HFFc6 (cell line): ENCODE measurements around the gene FBXW11. TPM values are rescaled to one million over a fixed set of nuclear protein-coding genes. Genes with fewer than 3 reads are reported as not detected.
"Not testable (repeated sequence)": the region's sequence is repeated elsewhere in the genome, so short reads cannot be mapped to it uniquely, and the experiment has no call there.

Experiments
- DNase-seq: peaks from one replicate; pipeline ENCODE4 v3.0.0-alpha.2; 2018
- H3K27ac Mint-ChIP-seq: 2 replicates; pipeline ENCODE4 v1.8.0; 2020; ENCODE audit warnings: mild to moderate bottlenecking, mixed read lengths
- H3K27me3 Mint-ChIP-seq: 2 replicates; pipeline ENCODE4 v1.8.0; 2021; ENCODE audit warnings: mild to moderate bottlenecking, moderate library complexity, mixed read lengths; ENCODE audit not compliant: insufficient read depth
- H3K36me3 Mint-ChIP-seq: 2 replicates; pipeline ENCODE4 v1.8.0; 2021; ENCODE audit warnings: low read depth, mixed read lengths
- H3K4me1 Mint-ChIP-seq: 2 replicates; pipeline ENCODE4 v1.8.0; 2020; ENCODE audit warnings: low read depth, mixed read lengths
- H3K4me3 Mint-ChIP-seq: 2 replicates; pipeline ENCODE4 v1.8.0; 2020; ENCODE audit warnings: mild to moderate bottlenecking, moderate library complexity, mixed read lengths
- H3K9me3 Mint-ChIP-seq: 2 replicates; pipeline ENCODE4 v1.8.0; 2020; ENCODE audit warnings: mild to moderate bottlenecking, mixed read lengths
- total RNA-seq, 6 experiments: library from RNA; stranded (reverse); fragmentation: NEBNext Ultra II Directional; extraction: Animal tissue kit (Norgen Biotek cat#: 25700); gene quantifications; 2 replicates in 1 of 6; 3 replicates in 5 of 6; pipeline ENCODE4 v1.2.3, GENCODE V29; 2021
- TF ChIP-seq, protein P1 (sequence below): fragments of 200-600 bp; sonication (generic); IDR thresholded peaks from 2 replicates; pipeline ENCODE4 v1.5.0; 2021; ENCODE audit warnings: antibody characterized with exemption, mild to moderate bottlenecking

Gene FBXW11
- total RNA-seq, 6 experiments from 2014 or later: 54.5 to 60.5 (median 58.5) TPM

DNA sequence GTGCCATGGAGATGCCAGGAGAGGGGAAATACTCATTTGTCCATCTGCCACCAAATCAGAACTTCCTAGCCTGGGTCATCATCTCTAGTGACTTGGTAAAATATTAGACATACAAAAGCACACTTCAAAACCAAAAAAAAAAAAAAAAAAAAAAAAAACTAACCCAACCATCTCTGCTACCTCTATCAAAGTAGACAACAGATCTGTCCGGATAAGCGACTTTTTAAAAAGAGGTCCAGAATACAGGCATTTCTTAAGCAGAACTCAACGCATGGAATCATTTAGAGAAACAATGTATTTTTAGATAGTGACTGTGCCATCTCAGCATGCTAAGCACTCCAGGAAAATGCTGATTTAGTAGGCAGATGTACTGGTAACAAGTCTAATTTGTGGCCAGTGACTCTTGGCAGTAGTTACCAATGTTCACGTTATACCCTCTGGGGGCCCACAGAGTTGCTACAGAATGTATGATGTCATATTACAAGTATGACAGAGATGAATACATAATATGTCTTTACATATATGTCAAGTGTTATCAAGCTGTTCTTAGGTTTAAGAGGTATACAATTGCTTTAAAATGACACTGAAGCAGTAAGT lies 113.0 kb downstream of the FBXW11 start:
- Mint-ChIP-seq H3K4me1 (peaks cover 25% of the 10 kb centered on the region), H3K27ac (peak overlapping the region; percentile 71), H3K36me3 (peaks cover 24% of the 10 kb centered on the region), H3K27me3 (peaks cover 1% of the 10 kb centered on the region), H3K4me3 (peak overlapping the region; percentile 26; the same call in 1 of the 2 replicates), H3K9me3 (no peaks in the 10 kb centered on the region)
- TF ChIP-seq, protein P1, sequence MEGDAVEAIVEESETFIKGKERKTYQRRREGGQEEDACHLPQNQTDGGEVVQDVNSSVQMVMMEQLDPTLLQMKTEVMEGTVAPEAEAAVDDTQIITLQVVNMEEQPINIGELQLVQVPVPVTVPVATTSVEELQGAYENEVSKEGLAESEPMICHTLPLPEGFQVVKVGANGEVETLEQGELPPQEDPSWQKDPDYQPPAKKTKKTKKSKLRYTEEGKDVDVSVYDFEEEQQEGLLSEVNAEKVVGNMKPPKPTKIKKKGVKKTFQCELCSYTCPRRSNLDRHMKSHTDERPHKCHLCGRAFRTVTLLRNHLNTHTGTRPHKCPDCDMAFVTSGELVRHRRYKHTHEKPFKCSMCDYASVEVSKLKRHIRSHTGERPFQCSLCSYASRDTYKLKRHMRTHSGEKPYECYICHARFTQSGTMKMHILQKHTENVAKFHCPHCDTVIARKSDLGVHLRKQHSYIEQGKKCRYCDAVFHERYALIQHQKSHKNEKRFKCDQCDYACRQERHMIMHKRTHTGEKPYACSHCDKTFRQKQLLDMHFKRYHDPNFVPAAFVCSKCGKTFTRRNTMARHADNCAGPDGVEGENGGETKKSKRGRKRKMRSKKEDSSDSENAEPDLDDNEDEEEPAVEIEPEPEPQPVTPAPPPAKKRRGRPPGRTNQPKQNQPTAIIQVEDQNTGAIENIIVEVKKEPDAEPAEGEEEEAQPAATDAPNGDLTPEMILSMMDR: no peak
- peak; percentile 82 for DNase-seq

DNA sequence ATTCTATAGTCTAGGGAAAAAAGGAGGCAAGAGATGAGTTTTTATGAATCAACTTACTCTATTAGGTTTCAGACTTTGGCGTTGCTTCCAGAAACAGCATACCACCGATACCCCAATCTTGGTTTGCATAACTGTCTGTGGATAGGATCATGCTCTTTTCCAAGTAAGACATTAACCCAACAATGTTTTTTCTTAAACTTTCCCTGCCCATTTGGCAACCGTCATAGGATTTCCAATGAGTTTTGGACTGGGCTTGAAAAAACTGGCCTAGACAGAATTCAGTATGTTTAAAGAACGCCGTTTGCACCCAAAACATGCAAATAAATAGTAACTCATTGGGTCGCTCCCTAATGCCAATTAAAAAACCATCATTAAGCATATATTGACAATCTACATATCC lies 114.8 kb downstream of the FBXW11 start:
- TF ChIP-seq, protein P1: no peak

DNA sequence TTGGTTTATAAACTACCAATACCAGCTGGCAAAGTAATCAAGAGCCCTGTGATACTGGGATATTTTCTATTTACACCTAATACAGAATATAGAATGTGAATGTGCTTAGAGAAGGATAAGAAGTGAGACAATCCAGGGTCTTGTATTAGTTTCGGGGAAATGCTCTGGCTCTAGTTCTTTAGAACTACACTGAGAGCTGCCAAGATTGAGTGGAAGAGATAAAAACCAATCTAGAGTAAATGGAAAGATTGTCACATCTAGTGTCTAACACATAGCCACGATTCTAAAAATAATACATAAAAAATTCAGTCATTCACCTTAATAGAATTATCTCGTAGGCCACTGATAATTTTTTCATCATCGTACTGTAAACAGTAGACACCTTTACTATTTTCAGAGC lies 115.3 kb downstream of the FBXW11 start:
- H3K9me3 Mint-ChIP-seq: no peaks in the 10 kb centered on the region
- TF ChIP-seq, protein P1: no peak
- H3K27me3 Mint-ChIP-seq: peaks cover 1% of the 10 kb centered on the region; the same call in 1 of the 2 replicates
- H3K27ac Mint-ChIP-seq: no peak overlapping the region
- H3K36me3 Mint-ChIP-seq: peaks cover 24% of the 10 kb centered on the region
- no peak overlapping the region for H3K4me3 Mint-ChIP-seq
- H3K4me1 Mint-ChIP-seq: peaks cover 20% of the 10 kb centered on the region
- no peak for DNase-seq

More for the DNA sequence above, 114.8 kb downstream of the FBXW11 start:
- no peaks in the 10 kb centered on the region for H3K9me3 Mint-ChIP-seq
- peaks cover 20% of the 10 kb centered on the region for H3K4me1 Mint-ChIP-seq
- H3K4me3 Mint-ChIP-seq: no peak overlapping the region
- H3K27ac Mint-ChIP-seq: no peak overlapping the region
- no peak for DNase-seq
- peaks cover 1% of the 10 kb centered on the region for H3K27me3 Mint-ChIP-seq
- peaks cover 24% of the 10 kb centered on the region for H3K36me3 Mint-ChIP-seq

DNA sequence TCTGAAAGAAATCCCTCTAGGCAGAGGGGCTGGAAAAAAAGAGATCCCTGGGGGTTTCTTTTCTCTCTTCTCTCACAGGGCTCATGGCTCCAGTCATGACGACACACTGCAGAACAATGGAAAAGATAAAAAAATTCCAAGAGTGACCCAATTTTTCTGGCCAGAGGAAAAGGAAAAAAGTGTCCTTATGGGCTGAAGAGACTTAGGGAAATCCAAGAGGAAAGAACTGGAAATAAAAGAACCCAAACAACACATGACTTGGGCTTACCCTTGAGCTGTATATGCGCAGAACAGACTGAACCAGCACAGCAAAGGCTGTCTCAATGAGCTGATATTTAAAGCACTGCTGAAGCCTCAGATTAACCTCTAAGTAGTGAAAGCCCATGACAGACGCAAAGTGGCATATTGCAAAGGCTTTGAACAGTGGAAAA lies 118.4 kb downstream of the FBXW11 start:
- Mint-ChIP-seq H3K9me3 (no peaks in the 10 kb centered on the region), H3K27me3 (peaks cover 1% of the 10 kb centered on the region; the same call in 1 of the 2 replicates), H3K4me1 (peaks cover 5% of the 10 kb centered on the region), H3K27ac (no peak overlapping the region), H3K4me3 (no peak overlapping the region), H3K36me3 (peaks cover 41% of the 10 kb centered on the region)
- no peak for DNase-seq
- TF ChIP-seq, protein P1: no peak

- DNase-seq, H3K4me1 Mint-ChIP-seq, H3K4me3 Mint-ChIP-seq, H3K9me3 Mint-ChIP-seq, H3K27me3 Mint-ChIP-seq, H3K27ac Mint-ChIP-seq: not testable (repeated sequence)
- H3K36me3 Mint-ChIP-seq: peaks cover 35% of the 10 kb centered on the region
Measured at GRCh38 chr5:171886037-171886436, 120.4 kb downstream of the FBXW11 start.

- Mint-ChIP-seq H3K36me3 (peaks cover 29% of the 10 kb centered on the region), H3K27ac (no peak overlapping the region), H3K4me1 (no peaks in the 10 kb centered on the region), H3K27me3 (no peaks in the 10 kb centered on the region; the same call in 1 of the 2 replicates), H3K4me3 (no peak overlapping the region), H3K9me3 (no peaks in the 10 kb centered on the region)
- no peak for DNase-seq
- TF ChIP-seq, protein P1: no peak
Measured at GRCh38 chr5:171882118-171882517, 124.3 kb downstream of the FBXW11 start.
